ENCODE data around the gene ZFP36L2. TPM values are rescaled to one million over a fixed set of nuclear protein-coding genes. Genes with fewer than 3 reads are reported as not detected.

ZFP36L2 gene
- polyA plus RNA-seq, 2 of the 4 experiments (the other 2 are of a cell fraction): 10.5 to 17.3 TPM

DNA sequence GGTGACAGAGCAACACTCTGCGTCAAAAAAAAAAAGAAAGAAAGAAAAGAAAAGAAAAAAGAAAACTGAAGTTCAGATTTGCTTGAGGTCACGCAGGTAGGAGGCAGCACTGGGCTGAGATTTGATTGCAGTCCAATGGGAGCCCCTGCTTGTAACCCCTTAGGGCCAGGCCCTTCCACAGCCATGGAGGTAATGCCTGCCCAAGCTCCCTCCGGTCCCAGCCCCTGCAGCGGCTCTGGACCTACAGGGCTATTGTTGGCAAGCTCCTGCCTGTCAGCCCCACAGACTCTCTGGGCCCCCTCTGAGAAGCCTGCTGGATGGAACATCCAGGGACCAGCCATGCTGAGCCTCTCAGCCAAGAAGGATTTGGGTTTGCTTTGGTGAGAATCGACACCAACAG lies 12.2 kb downstream of the ZFP36L2 start (continued):
- TF ChIP-seq FOSB (CRISPR knock-in tag; IDR thresholded peaks at IDR 0.05) (no peak), POLR2A (IDR thresholded peaks at IDR 0.05; ENCODE audit: low read length) (no peak), ZSCAN20 (CRISPR knock-in tag; IDR thresholded peaks at IDR 0.05) (no peak), RCOR1 (IDR thresholded peaks at IDR 0.05; ENCODE audit: low read depth, low read length) (no peak), KDM1A (IDR thresholded peaks at IDR 0.05; ENCODE audit: low read depth) (no peak), CHD4 (IDR thresholded peaks at IDR 0.05; ENCODE audit: borderline replicate concordance) (no peak), KDM5A (IDR thresholded peaks at IDR 0.05) (no peak), JUNB (IDR thresholded peaks at IDR 0.05) (no peak)
- TF ChIP-seq, protein P1, sequence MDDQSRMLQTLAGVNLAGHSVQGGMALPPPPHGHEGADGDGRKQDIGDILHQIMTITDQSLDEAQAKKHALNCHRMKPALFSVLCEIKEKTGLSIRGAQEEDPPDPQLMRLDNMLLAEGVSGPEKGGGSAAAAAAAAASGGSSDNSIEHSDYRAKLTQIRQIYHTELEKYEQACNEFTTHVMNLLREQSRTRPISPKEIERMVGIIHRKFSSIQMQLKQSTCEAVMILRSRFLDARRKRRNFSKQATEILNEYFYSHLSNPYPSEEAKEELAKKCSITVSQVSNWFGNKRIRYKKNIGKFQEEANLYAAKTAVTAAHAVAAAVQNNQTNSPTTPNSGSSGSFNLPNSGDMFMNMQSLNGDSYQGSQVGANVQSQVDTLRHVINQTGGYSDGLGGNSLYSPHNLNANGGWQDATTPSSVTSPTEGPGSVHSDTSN (IDR thresholded peaks at IDR 0.05): no peak

GRCh38 chr2:43212931-43213330 lies 13.5 kb downstream of the ZFP36L2 start:
- TF ChIP-seq HEYL (CRISPR knock-in tag; IDR thresholded peaks at IDR 0.05) (no peak), CBX2 (IDR thresholded peaks at IDR 0.05; ENCODE audit: borderline replicate concordance, low read depth) (no peak), HOXB5 (CRISPR knock-in tag; IDR thresholded peaks at IDR 0.05) (no peak)
- 77% methylated on average over 3 of the region's 3 CpGs for WGBS (ENCODE audit: missing lambda C conversion rate)
- POLR2A ChIA-PET: interaction anchor here (1.2 kb wide), 1 partner anchor 383 kb away, joined by 3 read pairs; the partner anchor contains the start of gene THADA

GRCh38 chr2:43212216-43212835 lies 14.1 kb downstream of the ZFP36L2 start:
- 91% methylated on average over 11 of the region's 11 CpGs for WGBS (ENCODE audit: missing lambda C conversion rate)
- ATAC-seq: no peak
- DNase-seq (ENCODE audit: low read depth in 1 of 2, low spot score in 1 of 2): no peak
- CTCF ChIA-PET: interaction anchor here (0.9 to 1.8 kb wide), 4 partner anchors 10 to 85 kb away, joined by 3 to 5 read pairs (median 4); no protein-coding TSS in a partner anchor
- H3K4me3 ChIP-seq: no peak overlapping the region
- no peaks in the 10 kb centered on the region for H3K9me3 ChIP-seq
- no peak overlapping the region for H3K4me2 ChIP-seq
- FAIRE-seq: no peak
- peak overlapping the region in 1 of 2 experiments; percentile 23; a peak in 2 of 6 replicates for H3K27ac ChIP-seq
- POLR2A ChIA-PET: interaction anchor here (1.2 kb wide), 1 partner anchor 384 kb away, joined by 3 read pairs; the partner anchor contains the start of gene THADA
- H3K4me1 ChIP-seq: peaks cover 13% of the 10 kb centered on the region
- TF ChIP-seq TFCP2L1 (CRISPR knock-in tag; IDR thresholded peaks at IDR 0.05) (no peak), CHD4 (IDR thresholded peaks at IDR 0.05; ENCODE audit: borderline replicate concordance) (no peak), FOSB (CRISPR knock-in tag; IDR thresholded peaks at IDR 0.05) (no peak), EP300 (IDR thresholded peaks at IDR 0.05) (no peak), KDM1A (IDR thresholded peaks at IDR 0.05; ENCODE audit: low read depth) (no peak), NPAS2 (CRISPR knock-in tag; IDR thresholded peaks at IDR 0.05; ENCODE audit: borderline replicate concordance) (no peak), FOXS1 (CRISPR knock-in tag; IDR thresholded peaks at IDR 0.05) (no peak), KDM5A (IDR thresholded peaks at IDR 0.05) (no peak), ZFP36 (IDR thresholded peaks at IDR 0.05; ENCODE audit: borderline replicate concordance, partially characterized antibody) (no peak), MAFK (IDR thresholded peaks at IDR 0.05; ENCODE audit: partially characterized antibody) (no peak), FOSL2 (IDR thresholded peaks at IDR 0.05) (no peak), FOSL2 (CRISPR knock-in tag; IDR thresholded peaks at IDR 0.05) (no peak), MAZ (IDR thresholded peaks at IDR 0.05; ENCODE audit: borderline replicate concordance, low read depth, low read length) (no peak), TP53 (CRISPR knock-in tag; IDR thresholded peaks at IDR 0.05) (no peak), EHMT2 (IDR thresholded peaks at IDR 0.05; ENCODE audit: low read depth) (no peak), HEYL (CRISPR knock-in tag; IDR thresholded peaks at IDR 0.05) (no peak)
- TF ChIP-seq, protein P2, sequence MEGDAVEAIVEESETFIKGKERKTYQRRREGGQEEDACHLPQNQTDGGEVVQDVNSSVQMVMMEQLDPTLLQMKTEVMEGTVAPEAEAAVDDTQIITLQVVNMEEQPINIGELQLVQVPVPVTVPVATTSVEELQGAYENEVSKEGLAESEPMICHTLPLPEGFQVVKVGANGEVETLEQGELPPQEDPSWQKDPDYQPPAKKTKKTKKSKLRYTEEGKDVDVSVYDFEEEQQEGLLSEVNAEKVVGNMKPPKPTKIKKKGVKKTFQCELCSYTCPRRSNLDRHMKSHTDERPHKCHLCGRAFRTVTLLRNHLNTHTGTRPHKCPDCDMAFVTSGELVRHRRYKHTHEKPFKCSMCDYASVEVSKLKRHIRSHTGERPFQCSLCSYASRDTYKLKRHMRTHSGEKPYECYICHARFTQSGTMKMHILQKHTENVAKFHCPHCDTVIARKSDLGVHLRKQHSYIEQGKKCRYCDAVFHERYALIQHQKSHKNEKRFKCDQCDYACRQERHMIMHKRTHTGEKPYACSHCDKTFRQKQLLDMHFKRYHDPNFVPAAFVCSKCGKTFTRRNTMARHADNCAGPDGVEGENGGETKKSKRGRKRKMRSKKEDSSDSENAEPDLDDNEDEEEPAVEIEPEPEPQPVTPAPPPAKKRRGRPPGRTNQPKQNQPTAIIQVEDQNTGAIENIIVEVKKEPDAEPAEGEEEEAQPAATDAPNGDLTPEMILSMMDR (IDR thresholded peaks at IDR 0.05): no peak

More at GRCh38 chr2:43212931-43213330, 13.5 kb downstream of the ZFP36L2 start:
- CTCF ChIA-PET: interaction anchor here (0.8 to 1.9 kb wide), 6 partner anchors 9 to 237 kb away, joined by 3 to 5 read pairs (median 4); no protein-coding TSS in a partner anchor
- Histone ChIP-seq H3K4me1 (peaks cover 7% of the 10 kb centered on the region), H3K4me3 (no peak overlapping the region), H3K9me3 (no peaks in the 10 kb centered on the region), H3K27ac (peak overlapping the region in 1 of 2 experiments; percentile 23; a peak in 2 of 6 replicates), H3K4me2 (no peak overlapping the region)
- ATAC-seq: no peak; a peak in 2 of 6 replicates
- no peak for FAIRE-seq
- DNase-seq (ENCODE audit: low read depth in 1 of 2, low spot score in 1 of 2): no peak

Measured in A549 (cell line).